GM10266 (cell line): ENCODE measurements around the gene PRAC2.
"Not testable (repeated sequence)": the region's sequence is repeated elsewhere in the genome, so short reads cannot be mapped to it uniquely, and the experiment has no call there.

Source experiments
- DNase-seq: peaks from one replicate; pipeline ENCODE4 v3.0.0; 2012; ENCODE audit errors: extremely low spot score
- CTCF ChIP-seq: IDR thresholded peaks from 2 replicates; pipeline ENCODE4 v1.5.1; 2012; ENCODE audit warnings: mild to moderate bottlenecking, low read depth; ENCODE audit not compliant: control insufficient read depth, insufficient read depth; ENCODE audit errors: missing control alignments

Gene PRAC2

GRCh38 chr17:48692049-48692448 is 30.9 kb upstream of the PRAC2 start:
- TF ChIP-seq CTCF, result no peak
- no peak for DNase-seq

GRCh38 chr17:48693178-48693577 is 29.8 kb upstream of the PRAC2 start:
- no peak for TF ChIP-seq CTCF
- no peak for DNase-seq

- no peak for TF ChIP-seq CTCF
- DNase-seq, result no peak
These were observed 21.0 kb upstream of the PRAC2 start for GRCh38 chr17:48701864-48702532.

- no peak for DNase-seq
- TF ChIP-seq CTCF, result no peak
These were observed 18.4 kb upstream of the PRAC2 start for GRCh38 chr17:48704361-48705248.

GRCh38 chr17:48711128-48711527 is 11.9 kb upstream of the PRAC2 start:
- DNase-seq, result peak; percentile 3
- TF ChIP-seq CTCF, result no peak

- no peak for DNase-seq
- no peak for TF ChIP-seq CTCF
These were observed 7.2 kb upstream of the PRAC2 start for GRCh38 chr17:48715496-48716399.

GRCh38 chr17:48716549-48716948 is 6.4 kb upstream of the PRAC2 start:
- DNase-seq, result not testable (repeated sequence)
